ENCODE data around the gene PDE10A. TPM values are rescaled to one million over a fixed set of nuclear protein-coding genes. Genes with fewer than 3 reads are reported as not detected.

The PDE10A gene
- total RNA-seq, 1 donor: 5.6 TPM

- no peak for DNase-seq (ENCODE audit: low read depth)
- no peak for TF ChIP-seq CTCF (IDR thresholded peaks at IDR 0.05; ENCODE audit: insufficient read depth, low read depth, low read length)
- no peak overlapping the region for H3K4me3 ChIP-seq (ENCODE audit: low read depth, low read length)
These were observed 38.7 kb upstream of the PDE10A start for GRCh38 chr6:165701564-165702354.

DNA sequence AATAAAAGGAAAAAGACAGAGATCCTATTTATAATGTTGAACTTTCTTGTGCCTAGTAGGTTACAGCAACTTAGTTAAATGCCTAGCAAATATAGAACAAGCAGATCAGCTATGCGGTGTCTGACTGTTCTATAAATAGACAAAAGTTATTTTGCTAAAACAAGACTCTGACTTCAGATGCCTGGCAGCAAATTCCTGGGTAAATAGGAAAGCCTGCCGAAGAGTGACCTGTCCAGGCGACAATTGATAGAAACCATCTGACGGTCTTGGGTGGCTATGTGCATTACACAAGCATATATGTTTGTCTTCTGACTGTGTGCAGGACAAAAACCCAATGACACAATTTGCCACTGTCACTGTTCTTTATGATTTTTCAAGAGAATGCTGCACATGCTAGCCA is 38.0 kb upstream of the PDE10A start:
- no peak for TF ChIP-seq CTCF (IDR thresholded peaks at IDR 0.05; ENCODE audit: insufficient read depth, low read depth, low read length)
- peak; percentile 12 for DNase-seq (ENCODE audit: low read depth)

GRCh38 chr6:165698868-165699267 is 35.8 kb upstream of the PDE10A start:
- no peak for DNase-seq (ENCODE audit: low read depth)
- no peak for TF ChIP-seq CTCF (IDR thresholded peaks at IDR 0.05; ENCODE audit: insufficient read depth, low read depth, low read length)
- H3K4me3 ChIP-seq (ENCODE audit: low read depth, low read length): no peak overlapping the region

More for the DNA sequence above, 38.0 kb upstream of the PDE10A start:
- H3K4me3 ChIP-seq (ENCODE audit: low read depth, low read length): no peak overlapping the region

GRCh38 chr6:165697171-165697570 is 34.1 kb upstream of the PDE10A start:
- no peak for TF ChIP-seq CTCF (IDR thresholded peaks at IDR 0.05; ENCODE audit: insufficient read depth, low read depth, low read length)
- no peak overlapping the region for H3K4me3 ChIP-seq (ENCODE audit: low read depth, low read length)
- no peak for DNase-seq (ENCODE audit: low read depth)

DNA sequence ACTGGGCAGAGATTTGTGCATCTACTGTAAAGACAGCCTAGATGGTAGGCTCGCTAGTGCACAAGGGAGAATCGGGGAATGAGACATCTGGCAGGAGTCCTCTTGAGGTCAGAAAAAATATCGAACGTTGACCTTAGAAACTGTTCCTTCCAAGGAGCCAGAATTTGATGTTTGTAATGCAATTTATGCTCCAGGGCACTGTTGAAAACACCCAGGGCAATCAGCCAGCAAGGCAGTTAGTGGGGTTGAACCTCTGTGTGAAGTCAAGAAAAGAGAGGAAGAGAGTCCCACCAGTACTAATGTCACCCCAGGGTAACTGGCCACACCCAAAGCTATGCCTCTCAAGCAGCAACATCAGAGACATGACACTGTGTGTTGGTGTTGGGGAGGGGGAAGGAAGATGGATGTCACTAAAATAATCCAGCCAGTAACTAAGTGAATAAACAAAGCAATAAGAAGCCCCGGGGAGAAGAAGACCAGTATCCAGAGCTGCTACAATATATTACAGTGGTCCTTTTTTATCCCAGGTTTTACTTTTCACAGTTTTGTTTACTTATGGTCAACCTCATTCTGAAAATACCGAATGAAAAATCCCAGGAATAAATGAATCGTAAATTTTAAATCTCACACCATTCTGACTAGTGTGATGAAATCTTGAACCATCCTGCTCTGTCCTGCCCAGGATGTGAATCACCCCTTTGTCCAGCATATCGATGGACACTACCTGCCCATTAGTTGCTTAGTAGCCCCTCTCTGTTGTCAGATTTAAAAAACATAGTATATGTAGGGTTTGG is 32.9 kb upstream of the PDE10A start:
- no peak overlapping the region for H3K4me3 ChIP-seq (ENCODE audit: low read depth, low read length)
- no peak for TF ChIP-seq CTCF (IDR thresholded peaks at IDR 0.05; ENCODE audit: insufficient read depth, low read depth, low read length)
- peak; percentile 19 for DNase-seq (ENCODE audit: low read depth)

DNA sequence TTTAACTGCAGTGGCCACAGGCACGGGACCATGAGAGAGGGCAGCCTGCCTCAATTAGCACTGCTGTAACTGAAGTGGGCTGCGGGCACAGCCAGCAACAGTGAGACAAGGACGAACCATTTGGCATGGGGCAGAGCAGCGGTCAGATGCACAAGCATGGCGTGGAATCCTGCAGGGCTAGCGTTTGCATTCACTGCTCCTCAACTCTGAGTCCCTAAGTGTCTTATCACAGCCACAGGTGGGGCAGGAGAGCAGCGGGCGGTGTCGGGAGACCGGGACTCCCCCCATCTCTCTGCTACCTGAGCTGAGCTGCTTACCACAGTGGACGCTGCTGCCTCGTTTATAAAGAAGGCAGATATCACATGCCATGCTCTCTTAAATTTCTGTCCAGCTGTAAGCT is 31.3 kb upstream of the PDE10A start:
- H3K4me3 ChIP-seq (ENCODE audit: low read depth, low read length): no peak overlapping the region
- no peak for DNase-seq (ENCODE audit: low read depth)
- no peak for TF ChIP-seq CTCF (IDR thresholded peaks at IDR 0.05; ENCODE audit: insufficient read depth, low read depth, low read length)

Data from fibroblast of villous mesenchyme (primary cell).